HG03066 (cell line): ENCODE data around the gene ANKRD30BL.
"Not testable (repeated sequence)": the region's sequence is repeated elsewhere in the genome, so short reads cannot be mapped to it uniquely, and the experiment has no call there.

ENCODE experiments used
- ATAC-seq: cut with Tn5 transposase; IDR thresholded peaks from one replicate; pipeline ENCODE4 v1.9.1; 2021; ENCODE audit warnings: low read depth; ENCODE audit not compliant: unreplicated experiment

Gene ANKRD30BL, protein sequence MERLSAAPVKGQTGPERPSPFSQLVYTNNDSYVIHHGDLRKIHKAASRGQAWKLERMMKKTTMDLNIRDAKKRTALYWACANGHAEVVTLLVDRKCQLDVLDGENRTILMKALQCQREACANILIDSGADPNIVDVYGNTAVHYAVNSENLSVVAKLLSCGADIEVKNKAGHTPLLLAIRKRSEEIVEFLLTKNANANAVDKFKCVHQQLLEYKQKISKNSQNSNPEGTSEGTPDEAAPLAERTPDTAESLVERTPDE

GRCh38 chr2:132161161-132162124, at the start of gene ANKRD30BL:
Gene ANKRD30BL, minus strand, starts transcription at chr2:132161952. Its CDS starts 247 bp downstream, at chr2:132161705.
- ATAC-seq = not testable (repeated sequence)

DNA sequence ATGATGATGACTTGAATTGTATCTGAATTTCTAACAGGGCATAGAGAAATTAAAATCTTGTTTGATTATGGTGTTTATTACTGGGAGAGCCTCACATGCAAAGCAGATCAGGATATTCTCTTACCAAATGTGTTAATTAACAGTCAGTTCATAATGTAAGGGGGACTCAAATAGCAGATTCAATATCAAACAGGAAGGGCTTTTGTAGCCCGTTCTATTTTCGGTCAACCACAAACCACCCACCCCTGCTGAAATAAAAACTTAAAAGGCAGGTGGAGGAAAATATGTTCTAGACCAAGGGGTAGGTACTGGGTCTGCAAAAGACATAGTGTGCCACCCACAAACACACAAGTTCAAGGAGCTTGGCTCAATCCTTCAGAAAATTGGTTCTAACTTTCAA, 41.1 kb upstream of the ANKRD30BL start:
- ATAC-seq = not testable (repeated sequence)

- ATAC-seq = not testable (repeated sequence)
Observed at GRCh38 chr2:132192854-132193253, 31.1 kb upstream of the ANKRD30BL start.

DNA sequence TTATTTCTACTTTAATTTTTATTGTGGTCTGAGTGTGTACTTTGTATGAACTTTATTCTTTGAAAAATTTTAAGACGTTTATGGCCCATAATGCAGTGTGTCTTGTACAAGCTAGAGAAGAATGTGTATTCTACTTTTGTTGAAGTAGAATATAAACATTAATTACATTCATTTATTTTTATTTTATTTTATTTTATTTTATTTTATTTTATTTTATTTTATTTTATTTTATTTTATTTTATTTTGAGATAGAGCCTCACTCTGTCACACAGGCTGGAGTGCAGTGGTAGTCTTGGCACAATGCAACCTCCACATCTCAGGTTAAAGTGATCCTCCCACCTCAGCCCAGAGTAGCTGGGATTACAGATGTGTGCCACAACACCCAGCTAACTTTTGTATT, 5.3 kb upstream of the ANKRD30BL start:
- ATAC-seq = not testable (repeated sequence)

DNA sequence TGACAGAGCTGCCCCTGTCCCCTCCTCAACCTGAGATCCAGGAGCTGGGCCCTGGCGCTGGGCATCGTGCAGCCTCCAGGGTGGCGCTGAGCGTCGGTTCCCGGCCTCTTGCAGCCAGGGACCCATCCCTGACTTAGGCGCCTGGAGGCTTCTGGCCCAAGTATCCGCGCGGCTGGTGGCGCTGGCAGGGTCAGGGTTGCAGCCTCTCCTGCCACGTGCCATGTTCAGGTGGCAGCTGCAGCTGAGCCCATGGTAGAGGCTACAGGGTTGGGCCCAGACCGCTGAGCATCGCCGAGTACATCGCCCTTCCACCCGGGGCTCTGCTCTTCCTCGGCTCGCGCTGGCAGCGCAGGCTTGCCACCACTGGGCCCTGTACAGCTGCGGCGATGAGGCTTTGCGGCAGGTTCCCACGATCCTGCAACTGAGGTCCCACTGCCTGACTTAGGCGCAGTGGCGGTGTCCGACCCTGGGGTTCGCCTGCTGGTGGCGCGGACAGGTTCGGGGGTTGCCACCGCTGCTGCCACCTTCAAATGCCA, 441 bp upstream of the ANKRD30BL start:
- ATAC-seq = not testable (repeated sequence)

- not testable (repeated sequence) for ATAC-seq
Observed at GRCh38 chr2:132146774-132147173, 15.0 kb downstream of the ANKRD30BL start.
